H1 (cell line): ENCODE data around the gene PEX5L.

Source experiments
- BCL11A ChIP-seq, 2 experiments: IDR thresholded peaks; one replicate each; pipeline ENCODE4 v1.6.1; 2011; ENCODE audit warnings: low read depth in 2 of 2, low read length in 2 of 2, mild to moderate bottlenecking in 2 of 2
- CHD1 ChIP-seq: IDR thresholded peaks from 2 replicates; pipeline ENCODE4 v1.6.1; 2012; ENCODE audit warnings: low read depth, low read length, improper control_type of control experiment
- EP300 ChIP-seq, 2 experiments: IDR thresholded peaks; 1 replicate in 1 of 2; 2 replicates in 1 of 2; pipeline ENCODE4 v1.6.1; 2011 to 2012; ENCODE audit warnings: low read depth in 2 of 2, low read length in 2 of 2, mild to moderate bottlenecking in 2 of 2, borderline replicate concordance in 1 of 2, inconsistent platforms in 1 of 2, moderate library complexity in 1 of 2
- EZH2 ChIP-seq: fragments of 200-600 bp; sonication (generic); IDR thresholded peaks from 2 replicates; pipeline ENCODE4 v1.7.1; 2012; ENCODE audit warnings: low read depth, mild to moderate bottlenecking, moderate library complexity, low read length, inconsistent platforms; ENCODE audit not compliant: severe bottlenecking
- GABPA ChIP-seq: IDR thresholded peaks from 2 replicates; pipeline ENCODE4 v1.6.1; 2011; ENCODE audit warnings: mild to moderate bottlenecking, low read length, moderate library complexity, borderline replicate concordance; ENCODE audit not compliant: insufficient read depth
- JUN ChIP-seq: IDR thresholded peaks from 2 replicates; pipeline ENCODE4 v1.6.1; 2011; ENCODE audit warnings: low read depth, mild to moderate bottlenecking, improper control_type of control experiment, low read length
- NANOG ChIP-seq: IDR thresholded peaks from 2 replicates; pipeline ENCODE4 v1.6.1; 2011; ENCODE audit warnings: low read length, low read depth, mild to moderate bottlenecking, inconsistent platforms; ENCODE audit not compliant: insufficient read depth, poor library complexity, severe bottlenecking
- POLR2A ChIP-seq, 2 experiments: IDR thresholded peaks; 1 replicate in 1 of 2; 2 replicates in 1 of 2; pipeline ENCODE4 v1.6.1; 2011; ENCODE audit warnings: low read depth in 2 of 2, low read length in 2 of 2, mild to moderate bottlenecking in 2 of 2; ENCODE audit errors: control extremely low read depth in 1 of 2
- SP1 ChIP-seq: IDR thresholded peaks from 2 replicates; pipeline ENCODE4 v1.6.1; 2011; ENCODE audit warnings: low read depth, low read length
- TAF1 ChIP-seq: IDR thresholded peaks from 2 replicates; pipeline ENCODE4 v1.6.1; 2011; ENCODE audit warnings: mild to moderate bottlenecking, low read depth, low read length
- ZNF274 ChIP-seq: IDR thresholded peaks from 2 replicates; pipeline ENCODE4 v1.7.0; 2012; ENCODE audit warnings: low read length, borderline replicate concordance; ENCODE audit errors: extremely low read depth
- TF ChIP-seq, protein P1 (sequence below), 3 experiments: IDR thresholded peaks; 1 replicate in 2 of 3; 2 replicates in 1 of 3; pipeline versions ENCODE4 v1.5.1 to v1.6.1; 2011; ENCODE audit warnings: low read length in 3 of 3, mild to moderate bottlenecking in 3 of 3, inconsistent platforms in 2 of 3, low read depth in 1 of 3, moderate library complexity in 1 of 3; ENCODE audit not compliant: insufficient read depth in 1 of 3; ENCODE audit errors: control extremely low read depth in 1 of 3

DNA sequence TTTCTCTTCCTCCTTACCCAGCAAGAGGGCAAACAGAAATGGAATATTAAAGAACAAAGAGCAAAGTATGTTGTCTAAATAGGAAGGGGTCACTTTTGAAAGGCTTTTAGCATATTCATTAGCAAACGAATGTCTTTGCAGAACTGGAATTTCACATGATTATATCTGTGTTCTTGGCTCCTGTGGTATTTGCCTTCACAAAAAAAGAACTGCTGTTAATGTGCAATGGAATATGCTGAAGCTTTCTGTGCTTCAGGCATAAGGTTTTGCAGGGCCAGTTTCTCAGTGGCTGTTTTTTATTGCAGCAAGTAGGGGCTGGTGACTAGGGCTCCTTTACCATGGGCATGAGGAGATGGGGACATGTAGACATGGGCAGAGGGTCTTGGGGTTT lies 210.5 kb downstream of the PEX5L start:
- TF ChIP-seq TAF1 (no peak), JUN (no peak), NANOG (no peak), EZH2 (no peak), GABPA (no peak), EP300 (IDR thresholded peaks at IDR 0.05; ENCODE audit: borderline replicate concordance in 1 of 2, low read depth in 2 of 2, low read length in 2 of 2) (no peak), SP1 (no peak), POLR2A (IDR thresholded peaks at IDR 0.05; ENCODE audit: control extremely low read depth in 1 of 2, low read depth in 2 of 2, low read length in 2 of 2) (no peak), ZNF274 (no peak), BCL11A (IDR thresholded peaks at IDR 0.05; ENCODE audit: low read depth in 2 of 2, low read length in 2 of 2) (no peak), CHD1 (no peak)
- TF ChIP-seq, protein P1, sequence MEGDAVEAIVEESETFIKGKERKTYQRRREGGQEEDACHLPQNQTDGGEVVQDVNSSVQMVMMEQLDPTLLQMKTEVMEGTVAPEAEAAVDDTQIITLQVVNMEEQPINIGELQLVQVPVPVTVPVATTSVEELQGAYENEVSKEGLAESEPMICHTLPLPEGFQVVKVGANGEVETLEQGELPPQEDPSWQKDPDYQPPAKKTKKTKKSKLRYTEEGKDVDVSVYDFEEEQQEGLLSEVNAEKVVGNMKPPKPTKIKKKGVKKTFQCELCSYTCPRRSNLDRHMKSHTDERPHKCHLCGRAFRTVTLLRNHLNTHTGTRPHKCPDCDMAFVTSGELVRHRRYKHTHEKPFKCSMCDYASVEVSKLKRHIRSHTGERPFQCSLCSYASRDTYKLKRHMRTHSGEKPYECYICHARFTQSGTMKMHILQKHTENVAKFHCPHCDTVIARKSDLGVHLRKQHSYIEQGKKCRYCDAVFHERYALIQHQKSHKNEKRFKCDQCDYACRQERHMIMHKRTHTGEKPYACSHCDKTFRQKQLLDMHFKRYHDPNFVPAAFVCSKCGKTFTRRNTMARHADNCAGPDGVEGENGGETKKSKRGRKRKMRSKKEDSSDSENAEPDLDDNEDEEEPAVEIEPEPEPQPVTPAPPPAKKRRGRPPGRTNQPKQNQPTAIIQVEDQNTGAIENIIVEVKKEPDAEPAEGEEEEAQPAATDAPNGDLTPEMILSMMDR (IDR thresholded peaks at IDR 0.05; ENCODE audit: control extremely low read depth in 1 of 3, insufficient read depth in 1 of 3, low read depth in 1 of 3, low read length in 3 of 3) = no peak
